ENCODE data around the gene RNF130. TPM values are rescaled to one million over a fixed set of nuclear protein-coding genes. Genes with fewer than 3 reads are reported as not detected.

Gene RNF130
- total RNA-seq, 4 donors from 2014 or later, result 161 to 309 (median 212) TPM

DNA sequence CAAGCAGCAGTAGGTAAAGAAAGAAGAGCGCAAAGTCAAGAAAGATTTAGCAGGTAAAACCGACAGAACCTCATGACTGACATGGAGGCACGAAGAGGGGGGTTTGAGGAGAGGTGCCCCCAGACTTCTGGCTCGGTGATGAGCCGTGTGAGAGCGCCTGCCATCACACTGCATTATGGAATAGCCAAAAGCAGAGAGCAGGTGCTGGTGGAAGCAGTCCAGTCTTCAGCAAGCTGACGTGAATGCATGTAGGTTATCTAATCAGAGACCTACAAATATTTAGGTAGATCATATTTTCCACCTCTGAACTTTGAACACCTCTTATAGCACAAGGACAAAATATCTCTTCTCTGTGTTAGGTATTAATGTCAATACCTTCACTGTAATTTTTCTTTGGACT lies 68.4 kb downstream of the RNF130 start:
- TF ChIP-seq, protein P1, sequence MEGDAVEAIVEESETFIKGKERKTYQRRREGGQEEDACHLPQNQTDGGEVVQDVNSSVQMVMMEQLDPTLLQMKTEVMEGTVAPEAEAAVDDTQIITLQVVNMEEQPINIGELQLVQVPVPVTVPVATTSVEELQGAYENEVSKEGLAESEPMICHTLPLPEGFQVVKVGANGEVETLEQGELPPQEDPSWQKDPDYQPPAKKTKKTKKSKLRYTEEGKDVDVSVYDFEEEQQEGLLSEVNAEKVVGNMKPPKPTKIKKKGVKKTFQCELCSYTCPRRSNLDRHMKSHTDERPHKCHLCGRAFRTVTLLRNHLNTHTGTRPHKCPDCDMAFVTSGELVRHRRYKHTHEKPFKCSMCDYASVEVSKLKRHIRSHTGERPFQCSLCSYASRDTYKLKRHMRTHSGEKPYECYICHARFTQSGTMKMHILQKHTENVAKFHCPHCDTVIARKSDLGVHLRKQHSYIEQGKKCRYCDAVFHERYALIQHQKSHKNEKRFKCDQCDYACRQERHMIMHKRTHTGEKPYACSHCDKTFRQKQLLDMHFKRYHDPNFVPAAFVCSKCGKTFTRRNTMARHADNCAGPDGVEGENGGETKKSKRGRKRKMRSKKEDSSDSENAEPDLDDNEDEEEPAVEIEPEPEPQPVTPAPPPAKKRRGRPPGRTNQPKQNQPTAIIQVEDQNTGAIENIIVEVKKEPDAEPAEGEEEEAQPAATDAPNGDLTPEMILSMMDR (IDR thresholded peaks at IDR 0.05; ENCODE audit: low read depth), result no peak

GRCh38 chr5:180001742-180002141 lies 69.8 kb downstream of the RNF130 start:
- TF ChIP-seq, protein P1 (IDR thresholded peaks at IDR 0.05; ENCODE audit: low read depth), result no peak

GRCh38 chr5:180001136-180001535 lies 70.4 kb downstream of the RNF130 start:
- TF ChIP-seq, protein P1 (IDR thresholded peaks at IDR 0.05; ENCODE audit: low read depth), result no peak

DNA sequence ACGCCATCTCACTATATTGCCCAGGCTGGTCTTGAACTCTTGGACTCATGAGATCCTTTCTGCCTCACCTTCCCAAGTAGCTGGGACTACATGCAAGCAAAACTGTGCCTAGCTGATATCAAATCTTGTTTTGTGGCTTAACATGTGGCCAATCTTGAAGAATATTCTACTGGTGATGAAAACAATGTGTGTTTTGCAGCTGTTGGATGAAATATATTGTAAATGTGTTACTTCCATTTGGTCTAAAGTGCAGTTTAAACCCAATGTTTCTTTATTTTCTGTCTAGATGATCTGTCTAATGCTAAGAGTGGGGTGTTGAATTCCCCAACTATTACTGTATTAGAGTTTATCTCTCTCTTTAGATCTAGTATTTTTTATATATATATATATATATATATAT lies 73.1 kb downstream of the RNF130 start:
- TF ChIP-seq, protein P1 (IDR thresholded peaks at IDR 0.05; ENCODE audit: low read depth), result no peak

GRCh38 chr5:179994583-179995323 lies 76.8 kb downstream of the RNF130 start:
- TF ChIP-seq, protein P1 (IDR thresholded peaks at IDR 0.05; ENCODE audit: low read depth), result no peak

DNA sequence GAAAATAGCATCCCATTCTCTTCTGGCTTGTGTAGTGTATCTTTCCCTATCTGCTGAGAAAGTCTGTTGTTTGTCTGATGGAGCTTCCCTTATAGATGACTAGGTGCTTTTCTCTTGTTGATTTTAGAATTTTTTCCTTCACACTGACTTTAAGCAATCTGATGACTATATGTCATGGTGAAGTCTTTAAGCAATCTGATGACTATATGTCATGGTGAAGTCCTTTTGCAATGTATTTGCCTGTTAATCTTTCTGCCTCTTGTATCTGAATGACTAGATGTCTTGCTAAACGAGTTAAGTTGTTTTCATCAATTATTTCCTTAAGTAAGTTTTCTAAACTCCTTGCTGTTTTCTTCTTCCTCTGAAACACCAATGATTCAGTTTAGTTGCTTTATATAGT lies 80.5 kb downstream of the RNF130 start:
- TF ChIP-seq, protein P1 (IDR thresholded peaks at IDR 0.05; ENCODE audit: low read depth), result no peak

- TF ChIP-seq, protein P1 (IDR thresholded peaks at IDR 0.05; ENCODE audit: low read depth), result no peak
Observed at GRCh38 chr5:179986328-179986727, 85.2 kb downstream of the RNF130 start.
